Stimulated activated CD4-positive, alpha-beta T cell treated with anti-CD3 and anti-CD28 coated beads, Interleukin-15, amount 100 ng/mL, for 48 hours (primary cell): ENCODE data around the gene KCNG3.
"Not testable (repeated sequence)": the region's sequence is repeated elsewhere in the genome, so short reads cannot be mapped to it uniquely, and the experiment has no call there.

ENCODE experiments used
- DNase-seq, 2 donors: peaks; one replicate each; pipeline ENCODE4 v3.0.0-alpha.2; 2020; ENCODE audit warnings: low read depth in 2 of 2

KCNG3 gene

DNA sequence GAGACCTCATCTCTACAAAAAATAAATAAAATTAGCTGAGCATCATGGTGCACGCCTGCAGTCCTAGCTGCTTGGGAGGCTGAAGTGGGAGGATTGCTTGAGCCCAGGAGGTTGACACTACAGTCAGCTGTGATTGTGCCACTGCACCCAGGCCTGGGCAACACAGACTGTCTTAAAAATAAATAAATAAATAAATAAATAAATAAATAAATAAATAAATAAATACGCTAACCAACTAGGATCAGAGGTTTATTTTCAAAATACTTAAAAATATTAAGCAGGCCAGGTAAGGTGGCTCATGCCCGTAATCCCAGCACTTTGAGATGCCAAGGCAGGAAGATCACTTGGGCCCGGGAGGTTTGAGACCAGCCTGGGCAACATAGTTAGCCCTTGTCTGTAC, 63.6 kb downstream of the KCNG3 start:
- DNase-seq, result no peak

DNA sequence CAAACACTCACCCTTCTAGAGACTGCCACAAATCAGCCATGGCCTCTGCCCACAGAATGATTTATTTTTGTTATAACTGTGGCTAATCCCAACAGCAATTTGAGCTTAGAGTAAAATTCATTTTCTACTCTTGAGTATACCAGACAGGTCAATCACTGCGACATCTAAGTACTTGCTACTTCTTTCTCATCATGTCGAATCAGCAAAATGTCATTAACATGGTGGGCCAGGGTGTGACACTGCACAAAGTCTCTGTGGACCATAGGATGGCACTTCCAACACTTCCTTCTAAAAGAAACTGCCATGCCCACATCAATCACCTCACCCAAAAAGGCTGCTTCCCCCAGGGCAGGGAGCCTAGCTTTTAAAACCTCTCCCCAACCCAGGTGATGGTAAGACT, 64.4 kb downstream of the KCNG3 start:
- no peak for DNase-seq

DNA sequence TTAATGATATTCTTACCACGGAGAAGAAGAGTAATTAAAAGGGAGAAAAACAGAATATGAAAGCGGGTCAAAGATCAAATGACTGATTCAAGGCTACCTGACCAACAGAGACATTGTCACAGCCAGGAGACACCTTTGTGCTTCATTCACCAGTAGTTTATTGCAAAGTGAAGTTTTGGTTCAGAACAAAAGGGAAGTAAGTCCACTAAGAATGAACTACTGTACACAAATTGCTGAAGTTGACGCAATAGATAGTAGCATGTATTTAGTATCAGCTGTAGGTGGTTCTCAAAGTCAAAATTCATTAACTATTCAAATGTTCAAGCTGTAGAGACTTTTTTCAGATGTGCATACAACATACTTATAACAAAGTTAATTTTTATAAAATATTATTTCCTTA, 68.1 kb downstream of the KCNG3 start:
- DNase-seq, result no peak

DNA sequence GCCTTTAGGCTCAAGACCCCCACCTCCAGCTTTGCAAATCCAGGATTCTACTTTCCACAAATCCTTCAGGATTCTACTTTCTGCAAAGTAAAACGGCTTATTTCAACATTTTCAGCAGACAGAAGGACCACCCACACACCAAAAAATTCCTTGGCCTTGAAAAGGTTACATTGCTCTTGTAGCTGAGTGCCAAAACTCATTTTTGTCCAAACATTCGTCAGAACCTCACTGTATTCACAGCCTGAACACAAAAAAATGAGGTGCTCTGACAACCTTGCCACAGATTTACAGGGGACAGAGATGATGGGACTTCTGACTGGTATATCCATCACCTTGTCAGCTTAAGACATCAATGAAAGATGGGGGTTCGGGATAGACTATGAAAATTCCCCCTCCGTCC, 69.7 kb downstream of the KCNG3 start:
- no peak for DNase-seq

DNA sequence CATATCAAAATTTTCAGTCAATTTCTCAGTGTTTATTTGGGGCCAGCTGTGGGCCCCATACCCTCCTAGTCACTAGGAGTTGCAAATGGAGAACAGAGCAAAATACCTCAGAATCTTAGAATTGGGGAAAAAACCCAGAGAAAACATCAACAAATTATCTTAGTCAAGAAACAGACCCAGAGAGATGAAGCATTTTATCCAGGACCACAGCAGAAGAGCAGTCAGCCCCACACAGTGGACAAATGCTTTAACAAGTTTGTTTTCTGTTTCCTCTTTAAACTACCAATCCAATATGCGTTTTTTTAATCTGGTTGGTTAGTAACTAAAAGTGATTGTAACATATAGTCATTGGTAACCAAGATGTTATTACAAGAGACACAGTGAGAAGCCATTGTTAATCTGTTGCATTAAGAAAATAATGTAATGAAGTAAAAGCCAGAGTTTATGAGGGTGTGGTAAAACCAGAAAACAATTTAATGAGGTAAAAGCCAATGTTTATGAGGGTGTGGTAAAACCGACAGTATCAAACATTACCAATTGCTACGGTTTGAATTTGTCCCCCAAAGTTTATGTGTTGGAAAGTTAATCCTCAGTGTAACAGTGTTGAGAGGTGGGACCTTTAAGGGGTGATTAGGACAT, 72.1 kb downstream of the KCNG3 start:
- no peak for DNase-seq

DNA sequence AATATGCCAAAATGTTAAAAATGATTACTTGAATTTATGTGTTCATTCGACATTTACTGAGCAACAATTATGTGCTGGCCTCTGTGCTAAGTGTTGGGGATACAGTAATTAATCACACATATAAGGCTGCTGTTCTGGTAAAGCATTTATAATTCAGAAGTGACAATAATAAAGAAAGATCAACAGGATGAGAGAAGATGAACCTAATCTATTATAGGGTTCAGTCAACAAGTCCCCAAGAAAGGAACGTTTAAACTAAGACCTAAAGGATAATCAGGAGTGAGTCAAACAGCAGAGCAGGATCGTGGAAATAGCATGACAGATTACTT, 72.7 kb downstream of the KCNG3 start:
- no peak for DNase-seq

DNA sequence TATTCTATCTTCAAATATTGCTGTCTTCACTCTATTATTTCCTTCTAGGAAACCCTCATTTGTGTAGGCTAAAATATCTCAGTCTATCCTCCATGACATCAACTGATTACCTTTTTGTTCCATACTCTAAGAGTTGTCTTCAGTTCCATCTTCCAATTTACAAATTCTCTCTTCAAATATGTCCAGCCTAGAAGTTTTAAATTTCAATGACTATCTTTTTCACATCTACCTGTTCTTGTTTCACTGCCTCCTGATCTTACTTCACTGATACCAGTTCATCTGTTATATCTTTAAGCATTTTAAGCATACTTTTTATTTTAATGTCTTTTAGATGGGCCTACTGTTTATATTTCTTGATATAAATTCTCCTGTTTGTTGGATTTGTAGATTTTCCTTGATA, 79.1 kb downstream of the KCNG3 start:
- no peak for DNase-seq

DNA sequence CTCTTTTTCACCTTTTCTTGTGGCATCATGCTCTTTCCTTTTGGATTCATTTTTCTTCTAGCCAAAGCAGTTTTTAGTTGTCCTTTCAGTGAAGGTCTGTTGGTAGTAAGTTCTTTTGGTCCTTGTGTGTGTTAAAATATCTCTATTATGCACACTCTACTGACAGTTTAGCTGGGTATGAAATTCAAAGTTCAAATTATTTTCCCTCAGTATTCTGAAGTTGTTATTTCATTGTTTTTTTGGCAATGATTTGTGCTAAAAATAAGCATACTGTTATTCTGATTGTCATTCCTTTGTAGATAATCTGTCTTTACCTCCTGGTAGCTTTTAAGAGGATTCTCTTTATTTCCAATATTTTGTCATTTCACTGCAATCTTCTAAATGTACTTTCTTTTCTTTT, 79.6 kb downstream of the KCNG3 start:
- no peak for DNase-seq

DNA sequence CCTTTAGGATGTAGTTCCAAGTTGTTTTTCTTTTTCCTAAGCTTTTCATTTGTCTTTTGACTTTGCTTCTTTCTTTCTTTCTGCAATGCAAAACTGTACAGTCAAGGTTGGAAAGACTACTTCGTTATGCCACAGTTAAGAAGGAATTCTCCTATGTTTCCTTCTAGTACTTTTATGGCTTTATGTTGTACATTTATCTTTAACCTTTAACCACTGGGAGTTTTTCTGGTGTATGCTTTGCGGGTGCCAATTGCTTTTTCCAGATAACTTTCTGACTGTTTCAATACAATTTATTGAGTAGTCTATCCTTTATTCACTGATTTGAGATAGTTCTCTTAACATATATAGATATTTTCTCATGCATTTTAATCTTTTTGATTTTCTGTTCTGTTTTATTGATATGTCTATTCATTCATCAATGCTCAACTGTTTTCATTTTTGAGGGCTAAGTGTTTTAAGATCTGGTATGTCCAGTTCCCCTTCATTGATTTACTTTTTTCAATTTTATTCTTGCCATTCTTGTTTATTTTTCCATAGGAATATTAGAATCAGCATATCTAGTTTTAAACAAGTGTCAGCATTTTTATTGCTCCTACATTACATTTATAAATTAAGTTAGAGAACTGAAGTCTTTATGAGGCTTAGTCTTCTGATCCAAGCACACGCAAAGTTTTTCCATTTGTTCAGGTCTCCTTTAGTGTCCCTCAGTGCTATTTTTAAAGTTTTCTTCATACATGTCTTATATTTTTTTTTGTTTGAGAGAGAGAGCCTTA, 82.9 kb downstream of the KCNG3 start:
- no peak for DNase-seq

DNA sequence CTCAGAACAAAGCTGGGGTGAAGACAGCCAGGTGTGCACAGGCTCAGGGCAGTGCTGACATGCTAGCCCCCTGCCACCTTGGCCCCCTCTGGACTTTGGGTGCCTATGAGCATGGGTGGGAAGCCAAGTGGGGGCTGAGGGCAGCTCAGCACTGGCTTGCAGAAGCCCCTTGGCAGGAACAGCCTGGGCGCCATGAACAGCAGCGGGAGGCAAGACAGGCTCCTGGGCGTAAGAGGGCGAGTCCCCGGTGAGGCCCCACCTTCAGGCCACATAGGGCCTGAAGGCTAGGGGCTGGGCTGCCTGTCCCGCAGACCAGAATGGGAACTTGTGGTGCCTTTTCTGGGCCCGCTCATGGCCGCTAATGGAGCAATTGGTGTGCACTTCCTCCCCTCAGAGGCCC, 85.8 kb downstream of the KCNG3 start:
- no peak for DNase-seq

DNA sequence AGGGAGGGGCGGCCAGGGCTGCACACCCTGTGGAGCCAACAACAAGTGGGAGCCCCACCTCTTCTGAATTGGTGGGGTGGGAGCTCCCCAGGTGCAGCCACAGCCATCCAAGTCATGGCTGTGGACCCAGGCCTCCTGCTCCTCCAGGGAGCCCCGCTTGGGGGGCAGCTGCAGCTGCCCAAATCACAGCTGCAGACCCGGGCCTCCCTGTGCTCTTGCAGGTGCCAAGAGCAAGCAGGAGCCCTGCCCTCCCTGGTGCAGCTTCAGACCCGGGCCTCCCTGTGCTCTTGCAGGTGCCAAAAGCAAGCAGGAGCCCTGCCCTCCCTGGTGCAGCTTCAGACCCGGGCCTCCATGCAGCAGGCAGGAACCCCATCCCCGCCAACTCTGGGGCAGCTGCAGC, 86.3 kb downstream of the KCNG3 start:
- DNase-seq, result no peak

DNA sequence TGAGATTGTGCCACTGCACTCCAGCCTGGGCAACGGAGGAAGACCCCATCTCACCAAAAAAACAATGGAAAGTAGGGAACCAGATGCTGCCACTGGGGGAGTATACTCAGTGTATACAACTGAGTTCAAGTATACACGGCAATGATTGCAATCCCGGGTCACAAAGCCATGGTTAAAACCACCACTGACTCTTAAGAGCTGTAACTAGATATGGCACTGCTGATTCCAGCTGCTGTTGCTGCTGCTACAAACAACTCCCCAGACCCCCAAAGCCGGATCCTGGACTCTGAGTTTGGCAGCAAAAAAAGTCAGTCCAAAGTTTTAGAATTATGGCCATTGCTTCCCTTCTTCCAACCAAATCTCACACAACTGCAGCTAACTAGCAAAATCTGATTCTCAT, 89.1 kb downstream of the KCNG3 start:
- no peak for DNase-seq

DNA sequence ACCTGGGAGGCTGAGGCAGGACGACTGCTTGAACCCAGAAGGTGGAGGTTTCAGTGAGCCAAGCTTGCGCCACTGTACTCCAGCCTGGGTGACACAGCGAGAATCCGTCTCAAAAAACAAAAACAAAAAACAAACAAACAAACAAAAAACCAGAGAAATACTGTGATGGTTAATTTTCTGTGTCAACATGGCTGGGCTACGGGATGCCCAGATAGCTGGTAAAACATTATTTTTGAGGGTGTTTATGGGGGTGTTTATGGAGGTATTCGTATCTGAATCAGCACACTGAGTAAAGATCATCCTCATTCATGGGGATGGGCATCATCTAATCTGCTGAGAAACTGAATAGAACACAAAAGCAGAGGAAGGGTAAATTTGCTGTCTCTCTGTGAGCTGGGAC, 92.0 kb downstream of the KCNG3 start:
- no peak for DNase-seq

DNA sequence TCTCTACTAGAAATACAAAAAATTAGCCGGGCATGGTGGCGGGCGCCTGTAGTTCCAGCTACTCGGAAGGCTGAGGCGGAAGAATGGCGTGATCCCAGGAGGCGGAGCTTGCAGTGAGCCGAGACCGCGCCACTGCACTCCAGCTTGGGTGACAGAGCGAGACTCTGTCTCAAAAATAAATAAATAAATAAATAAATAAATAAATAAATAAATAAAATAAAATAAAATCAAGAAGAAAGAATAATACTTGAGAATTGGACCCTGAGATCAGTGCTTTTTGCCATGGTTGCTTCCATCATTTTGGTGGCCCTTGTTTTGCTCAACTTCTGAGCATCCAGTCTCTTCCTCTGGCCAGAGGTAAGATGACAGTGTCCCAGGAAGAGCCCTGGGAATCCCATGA, 95.7 kb downstream of the KCNG3 start:
- DNase-seq, result not testable (repeated sequence)

DNA sequence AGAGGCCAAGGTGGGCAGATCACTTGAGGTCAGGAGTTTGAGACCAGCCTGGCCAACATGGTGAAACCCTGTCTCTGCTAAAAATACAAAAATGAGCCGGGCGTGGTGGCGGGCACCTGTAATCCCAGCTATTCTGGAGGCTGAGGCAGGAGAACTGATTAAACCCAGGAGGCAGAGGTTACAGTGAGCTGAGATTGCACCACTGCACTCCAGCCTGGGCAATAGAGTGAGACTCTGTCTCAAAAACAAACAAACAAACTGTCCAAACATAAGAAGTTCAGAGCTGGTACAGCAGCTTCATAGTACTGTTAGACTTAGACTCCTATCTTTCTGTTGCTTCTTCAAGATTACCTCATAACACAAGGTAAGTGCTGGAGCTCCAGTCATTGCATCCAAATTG, 100.5 kb downstream of the KCNG3 start:
- DNase-seq, result not testable (repeated sequence)

DNA sequence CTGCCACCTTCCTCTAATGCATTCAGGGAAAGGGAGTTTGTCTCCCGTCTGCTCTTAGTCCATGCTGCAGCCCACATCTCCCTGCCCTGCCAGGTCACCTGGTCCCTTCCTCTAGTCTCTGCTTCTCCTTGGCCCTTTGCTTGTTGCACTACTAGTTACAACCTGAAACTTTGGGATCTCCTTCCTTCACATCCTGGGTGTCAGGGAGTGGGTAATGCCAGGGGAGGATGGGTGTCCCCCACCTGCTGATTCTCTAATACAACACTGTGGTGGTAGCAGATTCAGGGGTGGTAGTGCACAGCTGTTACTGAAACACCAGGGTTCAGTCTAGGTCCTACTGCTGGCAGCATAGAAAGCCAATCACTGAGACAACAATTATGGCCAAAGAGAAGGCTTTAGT, 101.6 kb downstream of the KCNG3 start:
- no peak for DNase-seq
